Measurements from ENCODE around the gene COX6A2. TPM values are rescaled to one million over a fixed set of nuclear protein-coding genes. Genes with fewer than 3 reads are reported as not detected.

The COX6A2 gene
- total RNA-seq, 1 donor from 2014 or later, result not detected

DNA sequence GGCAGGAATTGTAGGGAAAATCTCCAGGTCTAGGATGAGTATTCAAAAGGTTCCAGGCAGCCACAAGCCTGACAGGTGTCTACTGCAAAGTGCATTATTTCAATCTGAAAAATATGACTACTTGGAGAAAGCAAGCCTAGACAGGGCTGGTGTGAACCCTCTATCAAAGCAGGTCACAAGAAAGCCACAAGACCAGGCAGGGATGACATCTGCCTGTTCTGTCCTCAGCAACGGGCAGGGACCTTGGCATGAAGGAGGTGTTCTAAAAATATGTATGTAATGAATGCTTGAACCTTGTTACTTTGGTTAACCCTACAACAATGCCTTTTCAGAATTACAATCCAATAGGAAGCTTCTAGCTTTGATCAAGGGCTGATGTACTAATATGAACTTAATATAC lies 1.2 kb upstream of the COX6A2 start:
- H3K27ac Mint-ChIP-seq (ENCODE audit: unreplicated experiment), result no peak overlapping the region
- H3K36me3 Mint-ChIP-seq (ENCODE audit: unreplicated experiment), result no peaks in the 10 kb centered on the region
- no peak overlapping the region for H3K4me3 Mint-ChIP-seq (ENCODE audit: unreplicated experiment)
- no peak for TF ChIP-seq CTCF (IDR thresholded peaks at IDR 0.05)
- no peaks in the 10 kb centered on the region for H3K4me1 Mint-ChIP-seq (ENCODE audit: unreplicated experiment)
- no peaks in the 10 kb centered on the region for H3K9me3 Mint-ChIP-seq (ENCODE audit: unreplicated experiment)
- no peak for DNase-seq (ENCODE audit: extremely low spot score, unreplicated experiment)
- H3K27me3 Mint-ChIP-seq (ENCODE audit: unreplicated experiment), result peaks cover 8% of the 10 kb centered on the region

DNA sequence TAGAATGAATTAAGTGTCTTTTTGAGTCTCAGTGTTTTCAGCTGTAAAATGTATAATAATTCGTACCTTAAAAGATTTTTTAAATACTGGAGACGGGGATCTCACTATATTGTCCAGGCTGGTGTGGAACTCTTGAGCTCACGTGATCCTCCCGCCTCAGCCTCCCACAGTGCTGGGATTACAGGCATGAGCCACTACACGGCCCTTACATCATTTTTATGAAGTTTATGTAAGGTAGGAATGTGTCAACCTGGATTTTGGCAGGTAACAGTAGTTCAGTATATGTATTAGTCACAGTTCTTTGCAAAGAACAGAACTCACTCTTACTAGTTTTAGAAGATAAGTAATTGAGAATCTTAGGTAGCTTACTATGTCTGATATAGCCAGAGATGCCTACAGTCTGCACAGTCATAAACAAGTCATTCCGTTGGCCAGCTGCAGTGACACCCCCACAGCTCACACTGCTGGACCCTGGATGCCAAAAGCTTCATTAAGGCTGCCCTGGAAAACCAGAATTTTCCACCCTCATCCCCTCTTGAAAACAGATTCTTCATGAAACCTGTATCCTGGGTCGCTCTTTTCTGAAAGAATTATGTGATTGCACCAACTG lies 583 bp upstream of the COX6A2 start:
- H3K4me3 Mint-ChIP-seq (ENCODE audit: unreplicated experiment), result no peak overlapping the region
- H3K9me3 Mint-ChIP-seq (ENCODE audit: unreplicated experiment), result no peaks in the 10 kb centered on the region
- H3K36me3 Mint-ChIP-seq (ENCODE audit: unreplicated experiment), result no peaks in the 10 kb centered on the region
- no peak for DNase-seq (ENCODE audit: extremely low spot score, unreplicated experiment)
- H3K27ac Mint-ChIP-seq (ENCODE audit: unreplicated experiment), result no peak overlapping the region
- peaks cover 8% of the 10 kb centered on the region for H3K27me3 Mint-ChIP-seq (ENCODE audit: unreplicated experiment)
- H3K4me1 Mint-ChIP-seq (ENCODE audit: unreplicated experiment), result no peaks in the 10 kb centered on the region
- TF ChIP-seq CTCF (IDR thresholded peaks at IDR 0.05), result no peak

- Mint-ChIP-seq H3K27ac (ENCODE audit: unreplicated experiment) (no peak overlapping the region), H3K9me3 (ENCODE audit: unreplicated experiment) (no peaks in the 10 kb centered on the region), H3K36me3 (ENCODE audit: unreplicated experiment) (no peaks in the 10 kb centered on the region), H3K27me3 (ENCODE audit: unreplicated experiment) (peaks cover 10% of the 10 kb centered on the region), H3K4me3 (ENCODE audit: unreplicated experiment) (no peak overlapping the region), H3K4me1 (ENCODE audit: unreplicated experiment) (no peaks in the 10 kb centered on the region)
- no peak for DNase-seq (ENCODE audit: extremely low spot score, unreplicated experiment)
- no peak for TF ChIP-seq CTCF (IDR thresholded peaks at IDR 0.05)
Measured at GRCh38 chr16:31427441-31428278, 500 bp downstream of the COX6A2 start.

DNA sequence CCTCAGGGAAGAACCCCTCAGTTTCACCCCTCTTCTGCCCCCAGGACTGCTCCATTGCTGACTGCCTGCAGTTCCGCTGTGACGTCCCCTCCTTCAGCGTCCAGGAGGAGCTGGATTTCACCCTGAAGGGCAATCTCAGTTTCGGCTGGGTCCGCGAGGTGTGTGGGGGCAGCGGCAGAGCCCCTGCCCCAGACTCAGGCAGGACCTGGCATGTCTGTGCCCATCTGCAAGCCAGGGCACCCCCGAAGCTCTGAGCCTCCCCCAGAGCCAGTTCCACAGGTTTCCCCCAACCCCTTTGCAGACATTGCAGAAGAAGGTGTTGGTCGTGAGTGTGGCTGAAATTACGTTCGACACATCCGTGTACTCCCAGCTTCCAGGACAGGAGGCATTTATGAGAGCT lies 4.4 kb downstream of the COX6A2 start:
- DNase-seq (ENCODE audit: extremely low spot score, unreplicated experiment), result no peak

More for the DNA sequence above, 4.4 kb downstream of the COX6A2 start:
- H3K27ac Mint-ChIP-seq (ENCODE audit: unreplicated experiment), result no peak overlapping the region
- peaks cover 13% of the 10 kb centered on the region for H3K27me3 Mint-ChIP-seq (ENCODE audit: unreplicated experiment)
- no peak overlapping the region for H3K4me3 Mint-ChIP-seq (ENCODE audit: unreplicated experiment)
- H3K36me3 Mint-ChIP-seq (ENCODE audit: unreplicated experiment), result no peaks in the 10 kb centered on the region
- no peak for TF ChIP-seq CTCF (IDR thresholded peaks at IDR 0.05)
- no peaks in the 10 kb centered on the region for H3K9me3 Mint-ChIP-seq (ENCODE audit: unreplicated experiment)
- H3K4me1 Mint-ChIP-seq (ENCODE audit: unreplicated experiment), result no peaks in the 10 kb centered on the region
